CD14-positive monocyte (primary cell): ENCODE measurements around the gene S100A16. TPM values are rescaled to one million over a fixed set of nuclear protein-coding genes. Genes with fewer than 3 reads are reported as not detected.

Experiments used
- DNase-seq, 3 donors: peaks; one replicate each; pipeline ENCODE4 v3.0.0-alpha.2; 2011 to 2022
- H2AFZ ChIP-seq: 2 replicates; pipeline ENCODE4 v1.6.0; 2012; ENCODE audit warnings: mild to moderate bottlenecking, low read depth, low read length, inconsistent platforms; ENCODE audit not compliant: insufficient read depth, poor library complexity, severe bottlenecking
- H3K27ac ChIP-seq, 2 donors: 1 replicate in 1 of 2; 2 replicates in 1 of 2; pipeline ENCODE4 v1.5.1; 2012 to 2013; ENCODE audit warnings: low read length in 2 of 2, control low read depth in 1 of 2, inconsistent platforms in 1 of 2, low read depth in 1 of 2, mild to moderate bottlenecking in 1 of 2
- H3K27me3 ChIP-seq, 2 donors: one replicate each; pipeline versions ENCODE4 v1.6.0 to v1.6.1; 2011 to 2013; ENCODE audit warnings: low read length in 2 of 2; ENCODE audit not compliant: control insufficient read depth in 2 of 2, insufficient read depth in 2 of 2
- H3K36me3 ChIP-seq, 2 donors: replicated peaks in 1 of 2; 1 replicate in 1 of 2; 2 replicates in 1 of 2; pipeline versions ENCODE4 v1.5.1 to v1.6.1; 2012 to 2013; ENCODE audit warnings: low read length in 2 of 2, control low read depth in 1 of 2, inconsistent platforms in 1 of 2, mild to moderate bottlenecking in 1 of 2; ENCODE audit not compliant: insufficient read depth in 2 of 2, control insufficient read depth in 1 of 2
- H3K4me1 ChIP-seq, 2 donors: 1 replicate in 1 of 2; 2 replicates in 1 of 2; pipeline versions ENCODE4 v1.5.1 to v1.6.1; 2012 to 2013; ENCODE audit warnings: low read length in 2 of 2, control low read depth in 1 of 2, inconsistent platforms in 1 of 2, mild to moderate bottlenecking in 1 of 2, moderate library complexity in 1 of 2; ENCODE audit not compliant: insufficient read depth in 2 of 2, control insufficient read depth in 1 of 2
- H3K4me2 ChIP-seq: replicated peaks from 2 replicates; pipeline ENCODE3; 2012; ENCODE audit warnings: low read length, moderate library complexity, mild to moderate bottlenecking; ENCODE audit not compliant: poor library complexity, severe bottlenecking; ENCODE audit errors: extremely low read depth
- H3K4me3 ChIP-seq, 3 experiments: fragments of 200-600 bp in 1 of 3; sonication (generic) in 1 of 3; replicated peaks in 1 of 3; 1 replicate in 2 of 3; 2 replicates in 1 of 3; pipeline ENCODE4 v1.5.1; 2011 to 2013; ENCODE audit warnings: low read length in 3 of 3, mild to moderate bottlenecking in 3 of 3, control low read depth in 2 of 3, low read depth in 2 of 3, inconsistent platforms in 1 of 3, moderate library complexity in 1 of 3
- H3K79me2 ChIP-seq: 2 replicates; pipeline ENCODE4 v1.6.0; 2012; ENCODE audit warnings: mild to moderate bottlenecking, control low read depth, inconsistent platforms, low read length, moderate library complexity; ENCODE audit not compliant: insufficient read depth
- H3K9ac ChIP-seq: 2 replicates; pipeline ENCODE4 v1.6.0; 2017; ENCODE audit warnings: low read length, mild to moderate bottlenecking; ENCODE audit not compliant: insufficient read depth, poor library complexity, severe bottlenecking
- H3K9me3 ChIP-seq, 2 donors: replicated peaks in 1 of 2; 1 replicate in 1 of 2; 2 replicates in 1 of 2; pipeline versions ENCODE4 v1.5.1 to v1.6.1; 2012 to 2013; ENCODE audit warnings: low read length in 2 of 2, control low read depth in 1 of 2; ENCODE audit not compliant: control insufficient read depth in 1 of 2, insufficient read depth in 1 of 2
- H4K20me1 ChIP-seq: 2 replicates; pipeline ENCODE4 v1.6.0; 2012; ENCODE audit warnings: mild to moderate bottlenecking, low read length, control low read depth, moderate library complexity; ENCODE audit not compliant: insufficient read depth
- H3K27ac Mint-ChIP-seq, 7 donors: one replicate each; pipeline ENCODE4 v1.8.0; 2020; ENCODE audit warnings: mild to moderate bottlenecking in 7 of 7, mixed read lengths in 7 of 7, moderate library complexity in 6 of 7, inconsistent platforms in 2 of 7
- H3K27me3 Mint-ChIP-seq, 3 donors: one replicate each; pipeline ENCODE4 v1.8.0; 2021 to 2022; ENCODE audit warnings: low read depth in 3 of 3, mild to moderate bottlenecking in 3 of 3, mixed read lengths in 3 of 3, moderate library complexity in 3 of 3, inconsistent platforms in 1 of 3
- H3K36me3 Mint-ChIP-seq, 2 donors: one replicate each; pipeline ENCODE4 v1.8.0; 2020; ENCODE audit warnings: mixed read lengths in 2 of 2, inconsistent platforms in 1 of 2, mild to moderate bottlenecking in 1 of 2
- H3K4me1 Mint-ChIP-seq: one replicate; pipeline ENCODE4 v1.8.0; 2020; ENCODE audit warnings: mild to moderate bottlenecking, mixed read lengths
- H3K4me3 Mint-ChIP-seq, 2 donors: one replicate each; pipeline ENCODE4 v1.8.0; 2020; ENCODE audit warnings: mild to moderate bottlenecking in 2 of 2, mixed read lengths in 2 of 2, moderate library complexity in 1 of 2
- H3K9me3 Mint-ChIP-seq, 7 donors: one replicate each; pipeline ENCODE4 v1.8.0; 2020 to 2022; ENCODE audit warnings: mixed read lengths in 7 of 7, mild to moderate bottlenecking in 6 of 7, moderate library complexity in 6 of 7, inconsistent platforms in 2 of 7
- CTCF ChIP-seq: fragments of 200-600 bp; IDR thresholded peaks from one replicate; pipeline ENCODE4 v1.8.0; 2022; ENCODE audit warnings: antibody characterized with exemption, mild to moderate bottlenecking
- WGBS: methylation state at CpG from one replicate; pipeline ENCODE4 v1.1.5; 2013; ENCODE audit warnings: missing lambda C conversion rate; ENCODE audit not compliant: insufficient coverage; 5-methylcytosine and 5-hydroxymethylcytosine counted together
- intact Hi-C, 2 donors: fragments of 100-400 bp; cut with micrococcal nuclease; formaldehyde crosslinking; loops; one replicate each; pipeline versions ENCODE4 v1.15.0 to v1.15.1; 2023
- polyA plus RNA-seq, 3 donors: library from polyadenylated mRNA; depleted of rRNA in 1 of 3; unstranded in 2 of 3; stranded (reverse) in 1 of 3; fragments of 300-500 nt in 2 of 3; fragments of >200 nt in 1 of 3; fragmentation: Illumina TruSeq in 2 of 3; gene quantifications; 1 replicate in 2 of 3; 2 replicates in 1 of 3; pipeline ENCODE4 v1.2.3, GENCODE V29; 2012 to 2021

The S100A16 gene
- polyA plus RNA-seq, 3 donors = not detected

- no peak overlapping the region for H3K9ac ChIP-seq
- no peaks in the 10 kb centered on the region for H4K20me1 ChIP-seq
- intact Hi-C loops = no loop called here
- 100% methylated on average over 3 of the region's 3 CpGs for WGBS
- DNase-seq = no peak
- no peak for TF ChIP-seq CTCF
- no peaks in the 10 kb centered on the region for H3K36me3 ChIP-seq
- no peak overlapping the region for H3K4me3 Mint-ChIP-seq
- H3K27ac Mint-ChIP-seq = peak overlapping the region in 1 of 7 donors; percentile 70
- H3K27ac ChIP-seq = no peak overlapping the region
- no peaks in the 10 kb centered on the region for H3K9me3 ChIP-seq
- H3K27me3 ChIP-seq = no peaks in the 10 kb centered on the region
- no peaks in the 10 kb centered on the region for H3K36me3 Mint-ChIP-seq
- no peak overlapping the region for H2AFZ ChIP-seq
- peaks cover 42% of the 10 kb centered on the region for H3K4me1 Mint-ChIP-seq
- H3K4me1 ChIP-seq = peaks cover 34 to 36% of the 10 kb centered on the region in 2 donors
- H3K27me3 Mint-ChIP-seq = peaks cover 0 to 2% (median 2%) of the 10 kb centered on the region in 3 donors
- H3K4me2 ChIP-seq = no peak overlapping the region
- no peaks in the 10 kb centered on the region for H3K79me2 ChIP-seq
- H3K9me3 Mint-ChIP-seq = no peaks in the 10 kb centered on the region
- H3K4me3 ChIP-seq = no peak overlapping the region
Measured at GRCh38 chr1:153561466-153561985, 51.4 kb downstream of the S100A16 start.

- 82% methylated on average over 5 of the region's 10 CpGs for WGBS
Measured at GRCh38 chr1:153560771-153561465, 52.0 kb downstream of the S100A16 start.

More at GRCh38 chr1:153560771-153561465, 52.0 kb downstream of the S100A16 start:
- H4K20me1 ChIP-seq = no peaks in the 10 kb centered on the region
- Mint-ChIP-seq H3K4me1 (peaks cover 42% of the 10 kb centered on the region), H3K4me3 (no peak overlapping the region), H3K27ac (peak overlapping the region in 1 of 7 donors; percentile 50), H3K27me3 (peaks cover 0 to 2% (median 2%) of the 10 kb centered on the region in 3 donors), H3K36me3 (no peaks in the 10 kb centered on the region), H3K9me3 (no peaks in the 10 kb centered on the region)
- H3K27ac ChIP-seq = no peak overlapping the region
- no peaks in the 10 kb centered on the region for H3K27me3 ChIP-seq
- no peak for DNase-seq
- TF ChIP-seq CTCF = no peak
- H3K4me3 ChIP-seq = no peak overlapping the region
- no peak overlapping the region for H2AFZ ChIP-seq
- no peak overlapping the region for H3K9ac ChIP-seq
- peaks cover 32 to 37% of the 10 kb centered on the region in 2 donors for H3K4me1 ChIP-seq
- intact Hi-C loops = no loop called here
- H3K79me2 ChIP-seq = no peaks in the 10 kb centered on the region
- H3K36me3 ChIP-seq = no peaks in the 10 kb centered on the region
- H3K9me3 ChIP-seq = no peaks in the 10 kb centered on the region
- H3K4me2 ChIP-seq = no peak overlapping the region
